ENCODE data around the gene DCP1B.

DNA sequence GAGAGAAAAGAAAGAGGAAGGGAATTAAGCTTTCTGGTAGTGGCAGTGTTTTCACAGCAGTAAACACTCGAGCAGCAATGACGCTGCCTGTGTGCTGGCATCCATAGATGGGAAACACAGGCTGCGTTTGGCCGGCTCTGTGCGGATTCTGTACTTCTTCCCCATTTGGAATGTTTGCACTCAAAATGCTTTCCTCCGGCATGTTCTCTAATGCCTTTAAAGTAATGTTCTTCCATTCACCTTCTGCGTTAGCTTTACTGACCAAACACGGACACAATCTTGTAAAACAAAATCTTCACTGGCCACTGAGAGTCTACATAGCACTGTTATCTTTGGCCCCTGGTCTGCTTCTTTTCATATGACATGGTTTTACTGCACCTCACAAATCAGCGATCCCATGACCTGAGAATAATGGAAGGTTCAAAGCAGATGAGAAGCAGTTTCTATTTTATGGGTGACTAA lies 31.4 kb downstream of the DCP1B start:
- peak in 1 of 2 donors; percentile 69 for TF ChIP-seq POLR2AphosphoS5 (IDR thresholded peaks at IDR 0.05; ENCODE audit: insufficient read depth in 1 of 2, low read depth in 1 of 2)
- TF ChIP-seq, protein P1, sequence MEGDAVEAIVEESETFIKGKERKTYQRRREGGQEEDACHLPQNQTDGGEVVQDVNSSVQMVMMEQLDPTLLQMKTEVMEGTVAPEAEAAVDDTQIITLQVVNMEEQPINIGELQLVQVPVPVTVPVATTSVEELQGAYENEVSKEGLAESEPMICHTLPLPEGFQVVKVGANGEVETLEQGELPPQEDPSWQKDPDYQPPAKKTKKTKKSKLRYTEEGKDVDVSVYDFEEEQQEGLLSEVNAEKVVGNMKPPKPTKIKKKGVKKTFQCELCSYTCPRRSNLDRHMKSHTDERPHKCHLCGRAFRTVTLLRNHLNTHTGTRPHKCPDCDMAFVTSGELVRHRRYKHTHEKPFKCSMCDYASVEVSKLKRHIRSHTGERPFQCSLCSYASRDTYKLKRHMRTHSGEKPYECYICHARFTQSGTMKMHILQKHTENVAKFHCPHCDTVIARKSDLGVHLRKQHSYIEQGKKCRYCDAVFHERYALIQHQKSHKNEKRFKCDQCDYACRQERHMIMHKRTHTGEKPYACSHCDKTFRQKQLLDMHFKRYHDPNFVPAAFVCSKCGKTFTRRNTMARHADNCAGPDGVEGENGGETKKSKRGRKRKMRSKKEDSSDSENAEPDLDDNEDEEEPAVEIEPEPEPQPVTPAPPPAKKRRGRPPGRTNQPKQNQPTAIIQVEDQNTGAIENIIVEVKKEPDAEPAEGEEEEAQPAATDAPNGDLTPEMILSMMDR (IDR thresholded peaks at IDR 0.05) = no peak
